ENCODE results near the gene AOPEP. TPM values are rescaled to one million over a fixed set of nuclear protein-coding genes. Genes with fewer than 3 reads are reported as not detected.

Gene AOPEP
- total RNA-seq, 1 experiment from 2014 or later = 15.0 TPM

- H3K79me2 ChIP-seq (ENCODE audit: insufficient read depth, low read length) = no peaks in the 10 kb centered on the region
- H4K5ac ChIP-seq (ENCODE audit: insufficient read length, low read depth, low read length) = no peak overlapping the region
- H2BK5ac ChIP-seq (ENCODE audit: insufficient read length, low read length) = no peak overlapping the region
- no peak overlapping the region; the same call in 1 of the 2 replicates for H3K14ac ChIP-seq (ENCODE audit: insufficient read depth, low read length)
- H3K4me1 Mint-ChIP-seq = peaks cover 28 to 43% of the 10 kb centered on the region in 2 experiments
- H3K23ac ChIP-seq (ENCODE audit: insufficient read length, low read depth, low read length) = no peak overlapping the region
- H3K4me3 Mint-ChIP-seq = no peak overlapping the region
- H3K18ac ChIP-seq (ENCODE audit: insufficient read length, low read depth, low read length) = no peak overlapping the region
- no peak overlapping the region for H3K9ac ChIP-seq (ENCODE audit: extremely low read depth, insufficient read length, low read length)
- no peak overlapping the region for H2BK12ac ChIP-seq (ENCODE audit: insufficient read length, low read depth, low read length)
- H3K36me3 Mint-ChIP-seq (ENCODE audit: insufficient read depth in 1 of 3, low read depth in 3 of 3) = no peaks in the 10 kb centered on the region; a peak in 1 of 7 replicates
- H3K27ac Mint-ChIP-seq = peak overlapping the region in 2 of 3 experiments; percentile 13 to 33; a peak in 1 of 7 replicates
- H4K20me1 ChIP-seq (ENCODE audit: control insufficient read depth, insufficient read depth, insufficient read length) = no peaks in the 10 kb centered on the region
- H2BK120ac ChIP-seq (ENCODE audit: low read depth, low read length, poor library complexity, severe bottlenecking) = no peak overlapping the region
- WGBS (ENCODE audit: extremely low coverage, insufficient read length, low lambda C conversion rate) = no CpG with 5 or more reads among the region's 12 CpGs
- H3K27me3 ChIP-seq (ENCODE audit: insufficient read depth, low read length) = no peaks in the 10 kb centered on the region
- H3K4me1 ChIP-seq (ENCODE audit: insufficient read depth, low read length) = 0 out of 2 replicates have a peak, but pooled peaks cover 4% of the 10 kb centered on the region
- no peak overlapping the region for H2BK20ac ChIP-seq (ENCODE audit: low read depth, low read length, poor library complexity, severe bottlenecking)
- no peak for DNase-seq
- no peaks in the 10 kb centered on the region for H3K23me2 ChIP-seq (ENCODE audit: insufficient read length, low read depth, low read length, poor library complexity, severe bottlenecking)
- no peak overlapping the region for H3K4me2 ChIP-seq (ENCODE audit: insufficient read depth, insufficient read length, low read length)
- no peaks in the 10 kb centered on the region for H3K79me1 ChIP-seq (ENCODE audit: insufficient read depth, low read depth, low read length, poor library complexity, severe bottlenecking)
- H3K4ac ChIP-seq (ENCODE audit: low read depth, low read length) = no peak overlapping the region
- H4K8ac ChIP-seq (replicated peaks; ENCODE audit: insufficient read length, low read depth, low read length) = no peak overlapping the region
- no peaks in the 10 kb centered on the region for H3K9me3 ChIP-seq (ENCODE audit: control insufficient read depth, low read depth, low read length)
- H3K27me3 Mint-ChIP-seq (ENCODE audit: low read depth) = peaks cover 1% of the 10 kb centered on the region; the same call in 1 of the 2 replicates
- H4K91ac ChIP-seq (ENCODE audit: insufficient read length, low read depth, low read length) = no peak overlapping the region
- no peak overlapping the region for H2AK5ac ChIP-seq (ENCODE audit: insufficient read length, low read length)
- no peak overlapping the region for H3K27ac ChIP-seq (ENCODE audit: insufficient read length, low read depth, low read length)
- no peak overlapping the region for H3T11ph ChIP-seq (ENCODE audit: low read length)
- no peak overlapping the region for H2BK15ac ChIP-seq (ENCODE audit: low read depth, low read length)
- H3K9me3 Mint-ChIP-seq = no peaks in the 10 kb centered on the region
- H2AFZ ChIP-seq (ENCODE audit: low read length) = no peak overlapping the region
- TF ChIP-seq CTCF (conservative IDR thresholded peaks at IDR 0.05) = no peak
- H3K56ac ChIP-seq (ENCODE audit: insufficient read length, low read depth, low read length) = no peak overlapping the region
These were observed 206.4 kb downstream of the AOPEP start for GRCh38 chr9:94932652-94933510.
